Stimulated activated CD8-positive, alpha-beta memory T cell treated with anti-CD3 and anti-CD28 coated beads, Interleukin-2, amount 100 ng/mL, for 48 hours (primary cell): ENCODE results near the gene EME2.

Source experiments
- DNase-seq, 2 donors: peaks; one replicate each; pipeline ENCODE4 v3.0.0-alpha.2; 2020; ENCODE audit warnings: low read depth in 2 of 2

Gene EME2

DNA sequence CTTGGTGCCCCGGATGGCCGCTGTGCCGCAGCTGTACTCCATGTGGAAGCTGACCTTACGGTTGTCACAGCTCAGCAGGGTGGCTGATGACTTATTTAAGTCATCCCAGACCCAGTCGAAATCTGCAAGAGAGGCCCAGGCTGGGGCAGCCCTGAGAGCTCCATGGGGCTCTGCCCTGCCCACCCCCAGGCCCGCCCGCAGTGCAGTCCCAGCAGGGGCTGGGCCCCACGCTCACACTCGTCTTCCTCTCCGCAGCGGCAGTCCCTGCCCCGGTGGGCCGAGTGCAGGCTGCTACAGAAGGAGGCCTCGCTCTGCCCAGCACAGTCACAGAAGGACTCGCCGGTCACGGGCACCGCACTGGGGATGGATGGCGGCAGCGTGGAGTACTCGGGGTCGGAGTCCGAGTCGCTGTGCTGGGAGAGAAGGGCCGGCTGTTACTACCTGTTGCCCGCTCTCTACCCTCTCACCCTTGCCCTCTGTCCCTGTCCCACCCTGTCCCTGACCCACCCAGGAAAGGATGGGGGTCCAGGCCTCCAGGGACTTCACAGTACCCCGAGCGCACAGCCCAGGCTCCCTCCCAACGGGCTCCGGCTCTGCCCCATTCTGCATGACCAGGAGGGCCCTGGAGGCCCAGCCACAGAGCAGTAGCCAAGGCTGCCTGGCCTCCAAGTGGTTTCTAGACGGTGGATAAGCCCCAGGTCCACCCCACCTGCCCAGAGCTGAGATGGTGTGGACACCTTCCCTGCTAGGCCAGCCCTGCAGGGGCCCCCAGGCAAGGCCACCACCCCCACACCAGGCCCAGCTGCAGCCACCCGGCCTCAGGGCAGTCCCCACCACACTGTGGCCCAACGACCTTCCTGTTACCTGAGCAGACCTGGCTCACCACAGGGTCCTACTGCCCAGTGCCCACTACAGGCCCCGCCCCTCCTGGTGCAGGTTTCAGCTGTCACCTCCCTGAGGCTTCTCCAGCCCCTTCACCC lies 5.9 kb downstream of the EME2 start:
- no peak for DNase-seq

DNA sequence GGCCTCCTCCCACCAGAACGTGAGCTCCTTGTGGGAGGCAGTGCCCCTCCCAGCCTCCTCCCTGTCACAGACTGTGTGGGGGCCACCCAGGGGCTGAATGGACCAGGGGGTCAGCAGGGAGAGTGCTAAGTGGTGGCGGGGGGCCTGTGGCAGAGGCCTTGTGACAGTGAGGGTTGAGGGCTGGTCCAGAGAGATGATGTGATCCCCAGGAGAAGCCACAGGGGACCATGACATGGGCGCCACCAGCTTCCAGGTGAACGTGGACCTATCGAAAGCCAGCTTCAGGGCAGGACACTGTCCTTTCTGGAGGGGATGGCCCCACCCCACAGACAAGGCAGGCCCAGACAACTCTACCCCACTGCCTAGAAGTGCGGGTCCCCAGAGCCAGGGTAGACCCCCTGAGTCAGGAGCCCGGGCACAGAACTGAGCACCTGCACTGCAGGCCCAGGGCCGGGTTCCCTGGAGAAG lies 6.7 kb downstream of the EME2 start:
- DNase-seq = no peak

DNA sequence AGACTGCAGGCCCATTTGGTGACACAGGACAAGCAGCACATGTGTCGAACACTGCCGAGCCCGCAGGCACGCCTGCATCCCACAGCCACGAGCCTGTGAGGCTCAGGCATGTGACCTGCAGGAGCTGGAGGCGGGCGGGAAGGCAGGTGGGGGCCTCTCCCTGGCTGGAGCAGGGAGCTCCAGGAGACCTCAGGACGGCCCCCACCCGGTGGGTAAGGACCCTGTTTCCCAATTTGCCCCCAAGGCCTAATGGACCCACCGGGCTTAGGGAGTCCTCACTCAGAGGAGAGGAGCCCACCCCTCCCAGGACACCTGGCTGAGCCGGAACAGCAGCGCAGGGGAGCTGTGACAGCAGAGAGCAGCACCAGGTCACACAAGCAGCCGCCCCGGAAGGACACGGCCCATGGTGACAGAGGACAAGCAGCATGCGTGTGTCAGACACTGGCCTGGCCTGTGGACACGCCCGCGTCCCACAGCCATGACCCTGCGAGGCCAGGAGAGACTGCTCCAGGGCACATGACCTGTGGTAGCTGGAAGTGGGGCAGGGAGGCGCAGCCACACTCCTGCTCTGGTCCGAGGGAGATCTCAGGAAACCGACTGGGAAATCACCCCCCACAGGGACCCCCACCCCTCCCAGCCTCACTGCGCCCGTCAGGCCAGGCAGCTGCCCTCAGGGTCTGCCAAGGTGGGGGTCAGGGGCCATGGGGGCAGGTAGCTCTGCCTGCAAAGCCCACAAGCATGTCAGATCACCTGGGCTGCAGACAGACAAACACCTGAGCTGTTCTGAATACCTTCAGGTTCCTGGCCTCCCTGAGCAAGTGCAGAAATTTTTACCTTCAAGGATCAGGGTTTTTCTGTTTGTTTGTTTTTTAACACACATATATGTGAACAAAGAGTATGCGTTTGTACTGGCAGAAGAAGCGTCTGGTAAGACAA lies 7.4 kb downstream of the EME2 start:
- no peak for DNase-seq

DNA sequence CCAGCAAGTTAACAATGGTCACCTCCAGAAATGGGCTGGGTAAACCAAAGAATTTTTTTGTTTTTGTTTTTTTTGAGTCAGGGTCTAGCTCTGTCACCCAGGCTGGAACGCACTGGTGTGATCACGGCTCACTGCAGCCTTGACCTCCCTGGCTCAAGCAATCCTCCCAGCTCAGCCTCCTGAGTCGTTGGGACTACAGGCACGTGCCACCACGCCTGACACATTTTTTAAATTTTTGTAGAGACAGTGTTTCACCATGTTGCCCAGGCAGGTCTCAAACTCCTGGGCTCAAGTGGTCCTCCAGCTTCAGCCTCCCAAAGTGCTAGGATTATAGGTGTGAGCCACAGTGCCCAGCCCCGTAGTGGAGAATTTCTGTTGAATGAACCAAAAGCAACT lies 8.1 kb downstream of the EME2 start:
- no peak for DNase-seq

DNA sequence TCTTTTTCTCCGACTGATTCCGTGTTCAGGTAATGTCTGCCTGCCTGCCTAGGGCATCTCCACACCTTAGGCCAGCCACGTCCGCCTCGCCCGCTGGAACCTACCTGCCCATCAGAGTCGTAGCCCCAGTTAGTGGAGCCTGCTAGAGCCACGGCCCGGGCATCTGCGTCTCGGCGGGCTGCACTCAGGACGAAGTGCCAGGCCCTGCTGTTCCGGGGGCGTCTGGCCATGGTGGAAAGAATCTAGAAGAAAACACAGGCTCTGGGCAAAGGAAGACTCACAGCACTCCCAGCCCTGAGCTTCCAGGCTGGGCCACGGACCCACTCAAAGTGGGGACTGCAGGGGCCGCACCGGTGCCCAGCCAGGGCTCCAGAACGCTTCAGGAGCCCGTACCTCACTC lies 8.6 kb downstream of the EME2 start:
- DNase-seq = no peak

DNA sequence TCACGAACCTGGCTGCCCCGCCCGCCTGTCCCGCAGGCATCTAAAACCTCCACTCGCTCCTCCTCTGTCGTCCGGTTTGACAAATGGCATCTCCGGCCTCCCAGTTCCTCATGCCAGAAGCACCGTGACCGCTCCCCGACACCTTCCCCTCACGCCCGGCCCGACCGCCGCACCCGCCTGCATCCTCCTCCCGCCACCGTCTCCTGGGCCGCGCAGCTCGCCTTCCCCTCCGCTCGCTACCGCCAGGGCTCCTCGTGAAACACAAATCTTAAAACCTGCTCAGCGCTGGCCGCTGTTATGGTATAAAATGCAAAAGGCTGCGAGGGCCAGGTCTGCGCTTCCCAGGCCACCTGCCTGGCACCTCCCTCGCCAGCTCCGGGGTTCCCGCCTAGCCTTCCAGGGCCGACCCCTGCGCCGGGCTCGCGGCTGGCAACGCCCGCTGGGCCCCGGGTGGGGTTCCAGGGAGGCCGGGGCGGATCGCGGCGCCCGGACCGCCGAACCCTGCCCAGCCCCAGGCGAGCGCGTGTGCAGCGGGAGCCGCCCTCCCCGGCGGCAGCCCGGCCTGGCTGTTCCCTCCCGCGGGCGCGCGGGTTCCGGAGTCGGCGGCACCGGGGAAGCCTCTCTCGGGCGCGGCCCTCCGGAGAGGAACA lies 9.3 kb downstream of the EME2 start:
- DNase-seq = peak in 1 of 2 donors; percentile 28

DNA sequence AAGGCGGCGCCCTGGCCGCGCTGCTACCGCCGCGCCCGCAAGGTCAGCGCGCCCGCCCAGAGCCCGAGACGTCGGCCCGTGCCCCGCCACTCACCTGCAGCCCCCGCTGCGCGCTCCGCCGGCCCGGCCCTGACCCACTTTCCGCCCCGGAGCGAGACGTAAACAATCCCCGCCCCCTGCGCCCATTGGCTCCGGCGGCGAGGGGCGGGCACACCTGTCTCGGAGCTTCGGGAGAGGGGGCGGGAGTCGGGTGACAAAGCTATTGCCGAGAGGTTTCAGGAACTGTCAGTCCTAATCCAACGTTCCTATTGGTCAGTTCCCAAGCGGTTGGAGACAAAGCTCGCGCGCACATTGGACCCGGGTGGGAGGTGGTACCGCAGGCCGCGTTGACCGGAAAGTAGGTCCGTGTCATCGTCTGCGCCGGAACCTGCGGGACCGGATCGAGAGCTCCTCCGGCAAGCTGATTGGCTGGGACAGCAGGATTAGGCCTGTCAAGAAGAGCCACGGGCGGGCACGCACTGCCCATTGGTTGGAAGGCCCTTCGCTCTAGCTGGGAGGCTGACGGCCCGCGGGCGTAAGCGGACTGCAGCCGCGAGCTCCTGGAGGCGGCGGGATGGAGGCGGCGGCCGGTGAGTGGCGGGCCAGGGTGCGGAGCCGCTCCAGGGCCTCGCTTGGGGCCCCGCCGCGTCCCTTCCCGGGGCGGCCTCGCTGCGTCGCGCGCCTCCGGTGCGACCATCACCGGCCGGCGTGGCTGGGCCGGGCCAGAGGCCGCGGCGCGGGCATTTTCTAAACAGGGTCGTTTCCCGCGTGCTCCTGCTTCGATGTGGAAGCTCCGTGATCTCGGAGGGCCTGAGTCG lies 10.0 kb downstream of the EME2 start, which contains the start of the genes NUBP2 and SPSB3:
TSS of gene NUBP2 (plus strand) at position 553 of the 857 bp plus-strand sequence. CDS start at position 614, 61 bp downstream.
TSS of gene SPSB3 (minus strand) at position 164 of the 857 bp plus-strand sequence. CDS start 1,088 bp downstream, outside the sequence.
- DNase-seq = peak; percentile 95 to 98

DNA sequence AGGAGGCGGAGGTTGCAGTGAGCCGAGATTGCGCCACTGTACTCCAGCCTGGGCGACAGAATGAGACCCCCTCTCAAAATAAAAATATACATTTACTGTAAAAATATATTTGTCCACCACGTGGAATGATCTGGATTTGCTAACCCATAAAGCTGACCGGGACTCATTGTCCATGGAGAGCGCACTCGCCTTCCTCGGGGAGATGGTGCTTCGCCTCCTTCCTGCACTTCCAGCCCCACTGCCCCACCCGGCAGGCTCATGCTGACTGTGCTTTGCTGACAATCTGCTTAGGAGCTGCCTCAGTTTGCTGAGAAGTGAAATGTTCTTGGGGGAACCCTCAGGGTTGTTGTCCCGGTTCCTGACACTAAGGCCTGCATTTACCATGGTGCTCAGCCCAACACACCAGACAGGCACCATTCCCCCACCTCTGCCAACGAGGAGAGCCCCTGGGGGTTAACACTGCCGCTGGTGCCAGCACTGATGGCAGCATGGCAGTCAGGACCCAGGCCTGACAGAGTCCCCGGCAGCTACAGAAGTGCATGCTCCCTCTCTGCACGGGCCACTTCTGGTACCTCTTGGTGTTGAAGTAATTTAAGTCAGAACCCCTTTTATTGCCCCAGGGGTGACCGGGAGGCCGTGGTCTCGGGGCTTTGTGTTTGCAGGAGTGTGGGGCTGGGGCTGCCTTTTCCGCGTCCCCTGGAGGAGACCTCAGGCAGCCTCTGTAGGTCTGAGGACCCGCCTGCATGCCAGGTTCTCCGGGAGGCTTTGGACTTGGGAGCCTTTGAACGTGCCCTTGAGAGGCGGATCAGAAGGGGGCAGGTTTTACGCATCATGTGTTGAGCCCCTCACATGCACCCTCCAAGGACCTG lies 12.6 kb downstream of the EME2 start:
- no peak for DNase-seq

DNA sequence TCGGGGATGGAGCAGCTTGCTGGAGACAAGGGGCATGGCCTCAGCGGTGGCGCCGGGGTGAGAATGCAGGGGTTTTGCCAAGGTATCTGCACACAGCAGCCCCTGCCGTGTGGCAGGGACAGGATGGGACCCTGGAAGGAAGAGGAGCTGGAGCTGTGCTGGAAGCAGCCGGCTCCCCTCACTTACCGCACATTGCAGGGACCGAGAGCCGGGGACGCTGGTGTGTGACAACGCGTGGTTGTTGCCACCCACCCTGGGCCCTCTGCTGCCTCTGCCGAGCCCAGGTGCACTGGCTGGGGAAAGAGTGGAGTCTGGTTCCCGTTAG lies 13.2 kb downstream of the EME2 start:
- DNase-seq = no peak

DNA sequence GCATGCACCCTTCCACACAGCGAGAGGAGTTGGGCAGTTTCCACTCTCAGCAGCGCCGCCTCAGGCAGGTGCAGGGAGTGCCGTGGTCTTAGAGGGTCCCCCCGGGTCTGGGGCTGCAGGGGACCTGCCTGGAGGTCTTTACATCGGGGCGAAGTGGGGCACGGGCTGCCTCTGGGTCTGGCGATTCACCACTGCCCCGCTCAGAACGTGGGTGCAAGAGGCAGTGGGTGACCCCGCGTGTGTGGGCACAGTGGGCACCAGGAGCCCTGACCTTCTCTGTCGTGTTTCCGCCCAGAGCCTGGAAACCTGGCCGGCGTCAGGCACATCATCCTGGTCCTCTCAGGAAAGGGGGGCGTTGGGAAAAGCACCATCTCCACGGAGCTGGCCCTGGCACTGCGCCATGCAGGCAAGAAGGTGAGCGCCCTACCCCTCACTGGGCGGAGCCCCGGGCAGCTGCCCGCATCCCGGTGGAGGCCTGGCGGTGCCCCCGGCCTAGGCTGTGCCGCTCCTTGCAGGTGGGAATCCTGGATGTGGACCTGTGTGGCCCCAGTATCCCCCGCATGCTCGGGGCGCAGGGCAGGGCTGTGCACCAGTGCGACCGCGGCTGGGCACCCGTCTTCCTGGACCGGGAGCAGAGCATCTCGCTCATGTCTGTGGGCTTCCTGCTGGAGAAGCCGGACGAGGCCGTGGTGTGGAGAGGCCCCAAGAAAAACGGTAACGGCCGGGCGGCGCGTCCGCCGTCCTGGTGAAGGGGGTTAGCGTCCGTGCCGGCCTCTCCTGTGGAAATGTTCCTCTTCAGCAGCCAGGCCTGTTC lies 13.8 kb downstream of the EME2 start:
- no peak for DNase-seq

DNA sequence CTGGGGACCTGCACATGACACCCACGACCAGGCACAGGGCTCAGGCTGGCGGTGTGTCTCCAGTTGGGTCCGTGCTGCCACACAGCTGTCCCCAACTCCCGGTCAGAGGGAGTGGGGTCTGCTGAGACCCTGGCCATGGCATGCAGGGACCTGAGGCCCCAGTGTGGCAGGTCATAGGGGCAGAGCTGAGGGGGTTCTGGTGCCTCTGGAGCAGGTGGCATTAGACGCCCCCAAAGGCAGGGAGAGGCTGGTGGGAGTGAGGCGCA lies 14.4 kb downstream of the EME2 start:
- DNase-seq = no peak

DNA sequence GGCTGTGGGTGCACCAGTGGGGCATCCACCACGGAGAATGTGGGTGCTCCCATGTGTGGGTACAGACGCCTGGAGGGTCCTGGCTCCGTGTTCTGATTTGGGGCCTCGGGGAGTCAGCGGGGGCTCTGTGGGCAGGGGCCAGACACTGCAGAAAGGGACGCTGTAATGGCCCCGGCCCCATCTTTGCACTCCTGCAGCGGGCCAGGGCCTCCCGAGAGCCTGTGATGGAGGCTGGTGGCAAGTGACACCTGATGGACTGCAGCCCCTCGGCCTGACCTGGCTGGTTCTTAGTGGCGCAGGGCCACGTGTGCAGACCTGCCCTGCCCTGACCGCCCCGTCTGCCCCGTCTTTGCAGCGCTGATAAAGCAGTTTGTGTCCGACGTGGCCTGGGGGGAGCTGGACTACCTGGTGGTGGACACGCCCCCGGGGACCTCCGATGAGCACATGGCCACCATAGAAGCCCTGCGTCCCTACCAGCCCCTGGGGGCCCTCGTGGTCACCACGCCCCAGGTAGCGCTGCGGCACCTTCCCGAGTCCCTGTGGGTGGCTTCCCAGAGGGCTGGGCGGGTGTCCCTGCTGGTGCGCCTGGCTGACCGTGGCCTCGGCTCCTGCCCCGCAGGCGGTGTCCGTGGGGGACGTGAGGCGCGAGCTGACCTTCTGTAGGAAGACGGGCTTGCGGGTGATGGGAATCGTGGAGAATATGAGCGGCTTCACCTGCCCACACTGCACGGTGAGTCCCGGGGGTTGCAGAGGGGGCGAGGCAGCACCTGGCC lies 14.9 kb downstream of the EME2 start:
- no peak for DNase-seq

DNA sequence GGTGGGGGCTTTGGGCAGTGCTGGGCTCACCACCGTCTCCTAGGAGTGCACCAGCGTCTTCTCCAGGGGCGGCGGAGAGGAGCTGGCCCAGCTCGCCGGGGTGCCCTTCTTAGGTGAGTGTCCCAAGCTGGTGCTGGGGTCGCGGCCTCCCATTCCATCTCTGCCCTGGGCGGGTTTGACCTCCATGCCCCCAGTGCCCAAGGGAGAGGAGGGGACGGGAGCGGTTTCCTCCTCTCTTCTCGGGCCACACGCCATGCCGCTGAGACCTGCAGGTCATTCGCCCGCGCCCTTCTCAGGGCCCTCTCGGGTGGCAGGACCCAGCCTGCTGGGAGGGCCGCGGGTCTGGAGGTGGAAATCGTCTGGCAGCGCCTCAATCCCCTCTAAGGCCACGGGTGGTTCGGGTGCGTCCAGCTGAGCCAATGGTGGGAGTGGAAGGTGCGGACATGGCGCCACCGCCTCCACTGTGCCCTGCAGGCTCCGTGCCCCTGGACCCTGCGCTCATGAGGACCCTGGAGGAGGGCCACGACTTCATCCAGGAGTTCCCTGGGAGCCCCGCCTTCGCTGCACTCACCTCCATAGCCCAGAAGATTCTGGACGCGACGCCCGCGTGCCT lies 15.6 kb downstream of the EME2 start:
- no peak for DNase-seq

DNA sequence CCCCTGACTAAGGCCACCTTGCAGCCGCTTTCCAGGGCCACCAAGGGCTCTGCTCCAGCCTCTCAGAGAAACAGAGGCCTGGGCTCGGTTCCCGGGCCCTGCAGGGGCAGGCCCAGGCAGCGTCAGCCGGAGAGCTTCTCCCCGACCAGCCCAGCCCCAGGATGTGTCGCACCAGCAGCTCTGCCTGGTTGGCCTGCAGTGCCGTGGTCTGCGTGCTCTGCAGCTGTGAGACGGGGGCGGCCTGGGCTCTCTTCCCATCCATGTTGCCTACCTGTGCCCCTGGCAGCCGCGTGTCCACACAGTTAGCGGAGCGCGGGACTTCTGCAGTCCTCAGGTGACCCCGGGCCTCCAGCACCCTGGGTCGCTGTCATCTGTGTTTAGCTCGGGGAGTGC lies 16.1 kb downstream of the EME2 start:
- DNase-seq = no peak

DNA sequence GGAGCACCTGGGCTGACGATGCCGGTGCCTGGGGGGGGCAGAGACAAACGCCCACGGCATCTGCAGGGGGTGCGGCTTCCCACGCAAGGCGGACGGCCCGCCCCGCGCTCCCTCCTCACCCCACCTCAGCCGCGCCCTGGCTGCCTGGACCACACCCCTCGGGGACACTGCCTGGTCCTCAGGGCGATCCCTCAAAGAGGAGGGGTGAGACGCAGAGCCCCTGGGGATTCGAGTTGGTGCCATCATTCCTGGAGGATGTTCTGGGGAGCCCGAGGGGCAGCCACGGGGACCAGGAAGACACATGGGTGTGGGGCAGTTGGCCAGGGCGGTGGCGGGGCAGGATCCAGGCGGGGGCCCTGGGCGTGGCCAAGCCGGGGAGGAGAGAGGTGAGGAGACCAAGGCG lies 17.0 kb downstream of the EME2 start:
- DNase-seq = no peak

DNA sequence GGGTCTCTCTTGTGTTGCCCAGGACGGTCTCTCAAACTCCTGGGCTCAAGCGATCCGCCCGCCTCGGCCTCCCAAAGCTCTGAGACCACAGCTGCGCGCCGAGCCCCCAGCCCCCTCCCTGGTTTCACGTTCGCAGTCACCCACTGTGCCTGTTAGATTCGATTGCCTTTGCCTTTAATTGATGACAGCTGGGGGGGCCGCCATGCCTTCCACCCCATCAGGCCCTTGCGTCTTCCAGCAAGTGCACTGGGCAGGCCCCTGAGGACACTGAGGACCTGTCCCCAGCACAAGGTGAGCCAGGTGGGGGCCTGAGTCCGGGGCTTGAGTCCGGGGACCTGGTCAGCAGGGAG lies 17.6 kb downstream of the EME2 start:
- DNase-seq = no peak

DNA sequence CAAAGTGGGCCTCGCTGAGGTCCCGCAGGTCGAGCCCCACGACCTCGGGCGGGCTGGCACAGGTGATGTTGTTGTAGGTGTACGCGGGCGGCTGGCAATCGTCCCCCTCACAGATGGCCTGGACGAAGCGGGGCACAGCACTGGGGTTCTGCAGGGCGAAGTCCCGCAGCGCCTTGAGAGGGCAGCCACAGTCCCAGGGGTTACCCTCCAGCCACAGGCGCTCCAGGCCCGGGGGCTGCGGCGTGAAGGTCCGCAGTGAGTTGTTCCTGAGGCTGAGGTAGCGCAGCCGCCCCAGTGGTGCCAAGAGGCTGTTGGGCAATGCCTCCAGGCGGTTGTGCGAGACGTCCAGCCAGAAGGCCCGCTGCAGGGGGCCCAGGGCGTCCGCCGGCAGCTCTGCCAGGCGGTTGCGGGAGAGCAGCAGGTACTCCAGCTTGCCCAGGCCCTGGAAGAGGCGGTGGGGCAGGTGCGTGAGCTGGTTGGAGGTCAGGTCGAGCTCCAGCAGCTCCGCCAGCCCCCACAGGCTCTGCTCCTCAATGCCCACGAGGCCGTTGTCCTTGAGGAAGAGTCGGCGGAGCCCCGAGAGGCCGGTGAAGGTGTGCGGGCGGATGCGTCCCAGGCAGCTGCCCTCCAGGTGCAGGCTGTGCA lies 18.1 kb downstream of the EME2 start:
- no peak for DNase-seq
